Measurements from ENCODE around the gene GPR146.

DNA sequence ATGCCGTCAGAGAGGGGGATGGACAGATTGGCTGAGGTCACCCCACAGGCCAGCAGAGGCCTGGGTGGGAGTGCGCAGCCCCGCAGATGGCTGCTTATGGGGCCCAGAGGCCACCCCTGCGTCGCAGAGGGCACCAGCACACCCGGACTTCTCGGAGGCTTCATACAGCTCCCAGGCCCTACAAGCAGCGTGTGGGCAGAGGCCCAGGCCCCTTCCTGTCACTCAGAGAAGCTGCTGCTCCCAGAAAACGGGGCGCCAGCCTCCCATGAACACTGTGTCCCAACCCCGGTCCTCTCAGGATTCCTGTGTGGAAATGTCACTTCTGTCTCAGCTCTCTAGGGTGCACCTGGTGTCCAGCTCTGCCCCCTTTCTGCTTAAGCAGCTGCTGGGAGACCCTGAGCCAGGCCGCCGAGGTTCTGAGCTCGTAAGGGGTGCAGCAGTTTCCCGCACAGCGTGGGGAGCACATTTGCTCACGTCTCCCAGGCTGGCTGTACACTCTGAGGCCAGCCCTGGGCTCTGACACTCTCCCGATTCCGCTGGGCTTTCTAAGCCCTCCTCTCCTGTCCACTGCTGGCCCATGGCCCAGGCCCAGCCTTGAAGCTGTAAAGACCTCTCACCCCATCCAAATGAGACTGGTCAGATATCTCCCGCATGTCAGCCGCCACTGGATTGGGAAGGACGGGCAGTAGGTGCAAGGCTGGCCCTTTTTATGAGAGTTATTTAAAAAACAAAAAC lies 6.8 kb downstream of the GPR146 start:
- no peak for TF ChIP-seq EZH2 (IDR thresholded peaks at IDR 0.05; ENCODE audit: low read length, missing control alignments)
- TF ChIP-seq, protein P1, sequence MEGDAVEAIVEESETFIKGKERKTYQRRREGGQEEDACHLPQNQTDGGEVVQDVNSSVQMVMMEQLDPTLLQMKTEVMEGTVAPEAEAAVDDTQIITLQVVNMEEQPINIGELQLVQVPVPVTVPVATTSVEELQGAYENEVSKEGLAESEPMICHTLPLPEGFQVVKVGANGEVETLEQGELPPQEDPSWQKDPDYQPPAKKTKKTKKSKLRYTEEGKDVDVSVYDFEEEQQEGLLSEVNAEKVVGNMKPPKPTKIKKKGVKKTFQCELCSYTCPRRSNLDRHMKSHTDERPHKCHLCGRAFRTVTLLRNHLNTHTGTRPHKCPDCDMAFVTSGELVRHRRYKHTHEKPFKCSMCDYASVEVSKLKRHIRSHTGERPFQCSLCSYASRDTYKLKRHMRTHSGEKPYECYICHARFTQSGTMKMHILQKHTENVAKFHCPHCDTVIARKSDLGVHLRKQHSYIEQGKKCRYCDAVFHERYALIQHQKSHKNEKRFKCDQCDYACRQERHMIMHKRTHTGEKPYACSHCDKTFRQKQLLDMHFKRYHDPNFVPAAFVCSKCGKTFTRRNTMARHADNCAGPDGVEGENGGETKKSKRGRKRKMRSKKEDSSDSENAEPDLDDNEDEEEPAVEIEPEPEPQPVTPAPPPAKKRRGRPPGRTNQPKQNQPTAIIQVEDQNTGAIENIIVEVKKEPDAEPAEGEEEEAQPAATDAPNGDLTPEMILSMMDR (conservative IDR thresholded peaks at IDR 0.05 in 1 of 2, IDR thresholded peaks at IDR 0.05 in 1 of 2; ENCODE audit: low read depth in 1 of 2, low read length in 2 of 2), result no peak
